Measurements from ENCODE around the gene TOE1.
A peak's percentile ranks its signal among the peaks of the same experiment; 100 is the strongest.
"Not testable (repeated sequence)": the region's sequence is repeated elsewhere in the genome, so short reads cannot be mapped to it uniquely, and the experiment has no call there.

The TOE1 gene

GRCh38 chr1:45359882-45360513 lies 20.0 kb downstream of the TOE1 start:
- Histone ChIP-seq H3K27ac (peak overlapping the region; percentile 74 to 81), H3K4me1 (peaks cover 0 to 16% (median 10%) of the 10 kb centered on the region in 4 donors), H3K36me3 (no peaks in the 10 kb centered on the region), H3K4me3 (peak overlapping the region in 1 of 2 donors; percentile 19), H3K27me3 (no peaks in the 10 kb centered on the region), H3K9me3 (no peaks in the 10 kb centered on the region)
- intact Hi-C loops (cut with DNase I; ENCODE audit: low total_unique reads) = loop anchor here (2.0 kb wide), 1 partner anchor 133 kb away; no protein-coding TSS in a partner anchor
- peak; percentile 68 to 72 for TF ChIP-seq CTCF (IDR thresholded peaks at IDR 0.05)
- DNase-seq = peak; percentile 78 to 80

GRCh38 chr1:45360981-45361380 lies 21.0 kb downstream of the TOE1 start:
- Histone ChIP-seq H3K4me1 (peaks cover 0 to 16% (median 10%) of the 10 kb centered on the region in 4 donors), H3K4me3 (peak overlapping the region; percentile 1), H3K27ac (peak overlapping the region; percentile 74 to 81)
- DNase-seq = peak in 1 of 2 donors; percentile 64
- H3K36me3 ChIP-seq, H3K27me3 ChIP-seq, H3K9me3 ChIP-seq: not testable (repeated sequence)
- intact Hi-C loops (cut with DNase I; ENCODE audit: low total_unique reads) = loop anchor here (2.0 kb wide), 1 partner anchor 132 kb away; no protein-coding TSS in a partner anchor

GRCh38 chr1:45364294-45364693 lies 24.3 kb downstream of the TOE1 start:
- Histone ChIP-seq H3K27ac (no peak overlapping the region), H3K4me1 (peaks cover 0 to 16% (median 10%) of the 10 kb centered on the region in 4 donors), H3K27me3 (no peaks in the 10 kb centered on the region), H3K4me3 (no peak overlapping the region), H3K9me3 (no peaks in the 10 kb centered on the region), H3K36me3 (no peaks in the 10 kb centered on the region)
- DNase-seq = no peak
- intact Hi-C loops (cut with DNase I; ENCODE audit: low total_unique reads) = no loop called here
- no peak for TF ChIP-seq CTCF (IDR thresholded peaks at IDR 0.05)

GRCh38 chr1:45365051-45365450 lies 25.1 kb downstream of the TOE1 start:
- no peaks in the 10 kb centered on the region for H3K36me3 ChIP-seq
- TF ChIP-seq CTCF (IDR thresholded peaks at IDR 0.05) = no peak
- H3K4me3 ChIP-seq = no peak overlapping the region
- H3K27ac ChIP-seq = no peak overlapping the region
- no peak for DNase-seq
- intact Hi-C loops (cut with DNase I; ENCODE audit: low total_unique reads) = no loop called here
- peaks cover 0 to 14% (median 9%) of the 10 kb centered on the region in 4 donors for H3K4me1 ChIP-seq
- no peaks in the 10 kb centered on the region for H3K9me3 ChIP-seq
- H3K27me3 ChIP-seq = no peaks in the 10 kb centered on the region

- no peak for DNase-seq
Observed at GRCh38 chr1:45370575-45370974, 30.6 kb downstream of the TOE1 start.

More at GRCh38 chr1:45370575-45370974, 30.6 kb downstream of the TOE1 start:
- intact Hi-C loops (cut with DNase I; ENCODE audit: low total_unique reads) = no loop called here
- Histone ChIP-seq H3K4me3 (no peak overlapping the region), H3K27me3 (no peaks in the 10 kb centered on the region), H3K4me1 (peaks cover 0 to 23% (median 7%) of the 10 kb centered on the region in 4 donors), H3K27ac (no peak overlapping the region), H3K36me3 (no peaks in the 10 kb centered on the region), H3K9me3 (no peaks in the 10 kb centered on the region)
- TF ChIP-seq CTCF (IDR thresholded peaks at IDR 0.05) = no peak
